ENCODE measurements around the gene GAB3.

- TF ChIP-seq CTCF (IDR thresholded peaks at IDR 0.05) (no peak), POLR2AphosphoS5 (IDR thresholded peaks at IDR 0.05) (no peak)
Measured at GRCh38 chrX:154751669-154752271, 893 bp upstream of the GAB3 start.

Measured in gastroesophageal sphincter (tissue), 3 donors.